H9 (cell line): ENCODE data around the gene IL11RA. TPM values are rescaled to one million over a fixed set of nuclear protein-coding genes. Genes with fewer than 3 reads are reported as not detected.

Experiments
- DNase-seq: peaks from one replicate; pipeline ENCODE4 v3.0.0-alpha.2; 2017
- H2AFZ ChIP-seq: one replicate; pipeline ENCODE4 v1.6.1; 2013; ENCODE audit warnings: mild to moderate bottlenecking, low read length, control low read depth, moderate library complexity
- H2AK5ac ChIP-seq: 2 replicates; pipeline ENCODE4 v1.6.1; 2013; ENCODE audit warnings: low read length, control low read depth, mixed read lengths; ENCODE audit not compliant: insufficient read length
- H2BK120ac ChIP-seq: one replicate; pipeline ENCODE4 v1.6.1; 2013; ENCODE audit warnings: low read depth, mild to moderate bottlenecking, low read length, control low read depth, inconsistent platforms; ENCODE audit not compliant: poor library complexity, severe bottlenecking
- H2BK12ac ChIP-seq: 2 replicates; pipeline ENCODE4 v1.6.1; 2013; ENCODE audit warnings: low read length, control low read depth, mixed read lengths, low read depth; ENCODE audit not compliant: insufficient read length
- H2BK15ac ChIP-seq: 2 replicates; pipeline ENCODE4 v1.6.1; 2013; ENCODE audit warnings: low read depth, low read length, control low read depth
- H2BK20ac ChIP-seq: one replicate; pipeline ENCODE4 v1.6.1; 2013; ENCODE audit warnings: low read depth, mild to moderate bottlenecking, low read length, control low read depth, inconsistent platforms; ENCODE audit not compliant: poor library complexity, severe bottlenecking
- H2BK5ac ChIP-seq: 2 replicates; pipeline ENCODE4 v1.6.1; 2013; ENCODE audit warnings: low read length, control low read depth, mixed read lengths; ENCODE audit not compliant: insufficient read length
- H3K14ac ChIP-seq: 2 replicates; pipeline ENCODE4 v1.6.1; 2013; ENCODE audit warnings: low read length, control low read depth; ENCODE audit not compliant: insufficient read depth
- H3K18ac ChIP-seq: 2 replicates; pipeline ENCODE4 v1.6.1; 2013; ENCODE audit warnings: low read depth, mild to moderate bottlenecking, mixed read lengths, low read length, control low read depth; ENCODE audit not compliant: insufficient read length
- H3K23ac ChIP-seq: 2 replicates; pipeline ENCODE4 v1.6.1; 2013; ENCODE audit warnings: low read length, control low read depth, mixed read lengths, low read depth; ENCODE audit not compliant: insufficient read length
- H3K23me2 ChIP-seq: 2 replicates; pipeline ENCODE4 v1.6.1; 2013; ENCODE audit warnings: low read depth, mild to moderate bottlenecking, mixed read lengths, low read length, control low read depth; ENCODE audit not compliant: insufficient read length, poor library complexity, severe bottlenecking
- H3K27ac ChIP-seq: 2 replicates; pipeline ENCODE4 v1.5.1; 2013; ENCODE audit warnings: low read length, control low read depth, mixed read lengths, low read depth; ENCODE audit not compliant: insufficient read length
- H3K27me3 ChIP-seq: 2 replicates; pipeline ENCODE4 v1.6.1; 2013; ENCODE audit warnings: low read length, control low read depth, inconsistent platforms; ENCODE audit not compliant: insufficient read depth
- H3K4ac ChIP-seq: 2 replicates; pipeline ENCODE4 v1.6.1; 2013; ENCODE audit warnings: low read depth, mild to moderate bottlenecking, control low read depth, inconsistent platforms, low read length, moderate library complexity
- H3K4me1 ChIP-seq: 2 replicates; pipeline ENCODE4 v1.6.1; 2013; ENCODE audit warnings: low read length, control low read depth, inconsistent platforms; ENCODE audit not compliant: insufficient read depth
- H3K4me2 ChIP-seq: 2 replicates; pipeline ENCODE4 v1.6.1; 2013; ENCODE audit warnings: low read length, control low read depth, mixed read lengths; ENCODE audit not compliant: insufficient read length, insufficient read depth
- H3K56ac ChIP-seq: 2 replicates; pipeline ENCODE4 v1.6.1; 2013; ENCODE audit warnings: low read depth, mild to moderate bottlenecking, mixed read lengths, low read length, control low read depth; ENCODE audit not compliant: insufficient read length
- H3K79me1 ChIP-seq: 2 replicates; pipeline ENCODE4 v1.6.1; 2013; ENCODE audit warnings: low read depth, mild to moderate bottlenecking, moderate library complexity, low read length, control low read depth, inconsistent platforms; ENCODE audit not compliant: insufficient read depth, poor library complexity, severe bottlenecking
- H3K79me2 ChIP-seq: 2 replicates; pipeline ENCODE4 v1.6.1; 2013; ENCODE audit warnings: low read length, control low read depth, inconsistent platforms; ENCODE audit not compliant: insufficient read depth
- H3K9ac ChIP-seq: 2 replicates; pipeline ENCODE4 v1.6.1; 2013; ENCODE audit warnings: low read length, control low read depth, mixed read lengths; ENCODE audit not compliant: insufficient read length; ENCODE audit errors: extremely low read depth
- H3K9me3 ChIP-seq: one replicate; pipeline ENCODE4 v1.6.1; 2013; ENCODE audit warnings: low read depth, low read length, inconsistent platforms; ENCODE audit not compliant: control insufficient read depth
- H3T11ph ChIP-seq: one replicate; pipeline ENCODE4 v1.6.1; 2013; ENCODE audit warnings: mild to moderate bottlenecking, low read length, control low read depth, inconsistent platforms
- H4K20me1 ChIP-seq: one replicate; pipeline ENCODE4 v1.6.1; 2013; ENCODE audit not compliant: control insufficient read depth, insufficient read length, insufficient read depth
- H4K5ac ChIP-seq: 2 replicates; pipeline ENCODE4 v1.6.1; 2013; ENCODE audit warnings: low read depth, mild to moderate bottlenecking, mixed read lengths, low read length, control low read depth; ENCODE audit not compliant: insufficient read length
- H4K8ac ChIP-seq: replicated peaks from 2 replicates; pipeline ENCODE4 v1.6.1; 2013; ENCODE audit warnings: low read length, control low read depth, mixed read lengths, low read depth; ENCODE audit not compliant: insufficient read length
- H4K91ac ChIP-seq: 2 replicates; pipeline ENCODE4 v1.6.1; 2013; ENCODE audit warnings: low read depth, mild to moderate bottlenecking, moderate library complexity, mixed read lengths, low read length, control low read depth; ENCODE audit not compliant: insufficient read length
- H3K27ac Mint-ChIP-seq, 3 experiments: 2 replicates in 2 of 3; 3 replicates in 1 of 3; pipeline ENCODE4 v1.8.0; 2020 to 2021; ENCODE audit warnings: mixed read lengths in 3 of 3, mild to moderate bottlenecking in 1 of 3, moderate library complexity in 1 of 3
- H3K27me3 Mint-ChIP-seq: 2 replicates; pipeline ENCODE4 v1.8.0; 2021; ENCODE audit warnings: low read depth, mild to moderate bottlenecking, moderate library complexity, mixed read lengths
- H3K36me3 Mint-ChIP-seq, 3 experiments: 2 replicates in 2 of 3; 3 replicates in 1 of 3; pipeline ENCODE4 v1.8.0; 2020 to 2021; ENCODE audit warnings: low read depth in 3 of 3, mixed read lengths in 3 of 3; ENCODE audit not compliant: insufficient read depth in 1 of 3
- H3K4me1 Mint-ChIP-seq, 2 experiments: 2 replicates each; pipeline ENCODE4 v1.8.0; 2020; ENCODE audit warnings: mixed read lengths in 2 of 2
- H3K4me3 Mint-ChIP-seq, 2 experiments: 2 replicates in 1 of 2; 3 replicates in 1 of 2; pipeline ENCODE4 v1.8.0; 2020 to 2021; ENCODE audit warnings: mild to moderate bottlenecking in 2 of 2, mixed read lengths in 2 of 2, moderate library complexity in 1 of 2
- H3K9me3 Mint-ChIP-seq, 2 experiments: 2 replicates in 1 of 2; 3 replicates in 1 of 2; pipeline ENCODE4 v1.8.0; 2020; ENCODE audit warnings: mild to moderate bottlenecking in 2 of 2, mixed read lengths in 2 of 2, moderate library complexity in 1 of 2
- CTCF ChIP-seq: fragments of 200-600 bp; sonication (generic); conservative IDR thresholded peaks from 3 replicates; pipeline ENCODE4 v1.8.0; 2021; ENCODE audit warnings: antibody characterized with exemption, mild to moderate bottlenecking
- WGBS: extraction: QIAGEN DNeasy Blood & Tissue Kit; methylation state at CpG from one replicate; pipeline ENCODE4 v1.1.7; 2013; ENCODE audit warnings: missing lambda C conversion rate, low lambda C conversion rate, mixed read lengths; ENCODE audit not compliant: insufficient read length; ENCODE audit errors: extremely low coverage; 5-methylcytosine and 5-hydroxymethylcytosine counted together
- total RNA-seq: library from RNA; stranded (reverse); gene quantifications from 2 replicates; pipeline ENCODE4 v1.2.1, GENCODE V29; 2021

The IL11RA gene
- total RNA-seq, 1 experiment from 2014 or later, result 8.7 TPM

GRCh38 chr9:34709196-34709978 is 57.4 kb downstream of the IL11RA start:
- no CpG with 5 or more reads among the region's 9 CpGs for WGBS
- no peaks in the 10 kb centered on the region; a peak in 1 of 7 replicates for H3K36me3 Mint-ChIP-seq
- no peaks in the 10 kb centered on the region for H4K20me1 ChIP-seq

More at GRCh38 chr9:34709196-34709978, 57.4 kb downstream of the IL11RA start:
- H3K4me3 Mint-ChIP-seq, result no peak overlapping the region
- no peak overlapping the region for H4K8ac ChIP-seq
- H3K56ac ChIP-seq, result no peak overlapping the region
- TF ChIP-seq CTCF, result no peak
- H3K18ac ChIP-seq, result no peak overlapping the region
- H2AK5ac ChIP-seq, result no peak overlapping the region
- H2BK20ac ChIP-seq, result no peak overlapping the region
- no peaks in the 10 kb centered on the region for H3K23me2 ChIP-seq
- H3K9me3 Mint-ChIP-seq, result no peaks in the 10 kb centered on the region
- H4K5ac ChIP-seq, result no peak overlapping the region
- no peak overlapping the region for H2BK120ac ChIP-seq
- no peak overlapping the region for H2BK5ac ChIP-seq
- H3K9me3 ChIP-seq, result no peaks in the 10 kb centered on the region
- H3K4me2 ChIP-seq, result no peak overlapping the region
- peaks cover 12% of the 10 kb centered on the region for H3K27me3 Mint-ChIP-seq
- H3K23ac ChIP-seq, result no peak overlapping the region
- no peak for DNase-seq
- H3K27me3 ChIP-seq, result no peaks in the 10 kb centered on the region
- H2BK15ac ChIP-seq, result no peak overlapping the region
- H3K4me1 ChIP-seq, result no peaks in the 10 kb centered on the region
- no peak overlapping the region for H3K27ac ChIP-seq
- H3K27ac Mint-ChIP-seq, result no peak overlapping the region
- no peak overlapping the region for H3K4ac ChIP-seq
- H3T11ph ChIP-seq, result no peak overlapping the region
- H4K91ac ChIP-seq, result no peak overlapping the region
- H3K14ac ChIP-seq, result 0 out of 2 replicates have a peak overlapping the region, but pooled peaks have one; percentile 36
- H2BK12ac ChIP-seq, result no peak overlapping the region
- no peaks in the 10 kb centered on the region for H3K4me1 Mint-ChIP-seq
- no peak overlapping the region for H2AFZ ChIP-seq
- H3K79me2 ChIP-seq, result no peaks in the 10 kb centered on the region
- H3K79me1 ChIP-seq, result no peaks in the 10 kb centered on the region
- H3K9ac ChIP-seq, result no peak overlapping the region
